Stimulated activated naive CD8-positive, alpha-beta T cell treated with anti-CD3 and anti-CD28 coated beads, Interleukin-15, Interleukin-2, amounts not matched to agents 100 ng/mL and 50 ng/mL, for 24 hours (primary cell): ENCODE measurements around the gene PDE6D.
A peak's percentile ranks its signal among the peaks of the same experiment; 100 is the strongest.

Experiments used
- H3K27ac Mint-ChIP-seq: one replicate; pipeline ENCODE4 v1.8.0; 2021; ENCODE audit warnings: mild to moderate bottlenecking, mixed read lengths
- H3K27me3 Mint-ChIP-seq: one replicate; pipeline ENCODE4 v1.8.0; 2021; ENCODE audit warnings: mixed read lengths
- H3K36me3 Mint-ChIP-seq: one replicate; pipeline ENCODE4 v1.8.0; 2021; ENCODE audit warnings: low read depth, mixed read lengths
- H3K4me1 Mint-ChIP-seq: one replicate; pipeline ENCODE4 v1.8.0; 2021; ENCODE audit warnings: low read depth, mixed read lengths
- H3K4me3 Mint-ChIP-seq: one replicate; pipeline ENCODE4 v1.8.0; 2021; ENCODE audit warnings: mild to moderate bottlenecking, mixed read lengths
- H3K9me3 Mint-ChIP-seq: one replicate; pipeline ENCODE4 v1.8.0; 2021; ENCODE audit warnings: mixed read lengths

PDE6D gene

DNA sequence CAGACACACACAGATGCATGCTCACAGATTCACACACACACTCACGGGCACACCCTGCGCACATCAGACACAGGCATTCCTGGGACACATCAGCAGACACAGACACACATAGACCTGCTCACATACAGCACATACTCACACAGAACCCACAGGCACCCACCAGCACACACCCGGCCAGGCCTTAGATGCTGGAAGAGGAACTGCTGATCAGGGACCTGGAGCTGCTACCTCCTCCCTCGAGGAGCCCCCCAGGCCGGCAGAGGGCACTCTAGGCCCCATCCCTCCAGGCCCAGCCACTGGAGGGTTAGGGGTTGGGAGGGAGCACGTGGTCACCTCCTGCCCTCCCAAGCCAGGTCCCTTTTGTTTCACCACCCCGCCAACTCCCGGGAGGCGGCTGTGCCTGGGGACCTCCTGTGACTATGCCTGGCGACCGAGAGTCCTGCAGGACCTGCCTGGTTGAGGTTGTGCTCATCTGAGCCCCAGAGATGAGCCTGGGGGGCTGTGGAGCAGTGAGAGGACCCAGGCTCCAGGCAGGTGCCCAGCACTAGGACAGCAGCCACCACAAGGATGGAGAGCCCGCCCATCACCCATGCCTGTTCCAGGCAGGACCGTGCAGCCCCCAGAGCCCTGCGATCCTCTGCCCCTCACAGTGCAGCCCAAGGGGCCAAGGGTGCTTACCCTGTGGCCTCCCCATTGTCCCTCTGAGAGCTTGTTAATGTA lies 93.8 kb downstream of the PDE6D start:
- H3K27ac Mint-ChIP-seq: peak overlapping the region; percentile 42
- H3K4me3 Mint-ChIP-seq: no peak overlapping the region
- H3K4me1 Mint-ChIP-seq: peaks cover 14% of the 10 kb centered on the region
- H3K36me3 Mint-ChIP-seq: no peaks in the 10 kb centered on the region
- peaks cover 4% of the 10 kb centered on the region for H3K27me3 Mint-ChIP-seq
- no peaks in the 10 kb centered on the region for H3K9me3 Mint-ChIP-seq

GRCh38 chr2:231686192-231687100 lies 94.6 kb downstream of the PDE6D start:
- Mint-ChIP-seq H3K4me1 (peaks cover 21% of the 10 kb centered on the region), H3K27ac (peak overlapping the region; percentile 42), H3K9me3 (no peaks in the 10 kb centered on the region), H3K27me3 (peaks cover 13% of the 10 kb centered on the region), H3K36me3 (no peaks in the 10 kb centered on the region), H3K4me3 (no peak overlapping the region)

GRCh38 chr2:231685349-231686191 lies 95.5 kb downstream of the PDE6D start:
- Mint-ChIP-seq H3K27ac (no peak overlapping the region), H3K27me3 (peaks cover 14% of the 10 kb centered on the region), H3K36me3 (no peaks in the 10 kb centered on the region), H3K4me3 (no peak overlapping the region), H3K9me3 (no peaks in the 10 kb centered on the region), H3K4me1 (peaks cover 22% of the 10 kb centered on the region)

DNA sequence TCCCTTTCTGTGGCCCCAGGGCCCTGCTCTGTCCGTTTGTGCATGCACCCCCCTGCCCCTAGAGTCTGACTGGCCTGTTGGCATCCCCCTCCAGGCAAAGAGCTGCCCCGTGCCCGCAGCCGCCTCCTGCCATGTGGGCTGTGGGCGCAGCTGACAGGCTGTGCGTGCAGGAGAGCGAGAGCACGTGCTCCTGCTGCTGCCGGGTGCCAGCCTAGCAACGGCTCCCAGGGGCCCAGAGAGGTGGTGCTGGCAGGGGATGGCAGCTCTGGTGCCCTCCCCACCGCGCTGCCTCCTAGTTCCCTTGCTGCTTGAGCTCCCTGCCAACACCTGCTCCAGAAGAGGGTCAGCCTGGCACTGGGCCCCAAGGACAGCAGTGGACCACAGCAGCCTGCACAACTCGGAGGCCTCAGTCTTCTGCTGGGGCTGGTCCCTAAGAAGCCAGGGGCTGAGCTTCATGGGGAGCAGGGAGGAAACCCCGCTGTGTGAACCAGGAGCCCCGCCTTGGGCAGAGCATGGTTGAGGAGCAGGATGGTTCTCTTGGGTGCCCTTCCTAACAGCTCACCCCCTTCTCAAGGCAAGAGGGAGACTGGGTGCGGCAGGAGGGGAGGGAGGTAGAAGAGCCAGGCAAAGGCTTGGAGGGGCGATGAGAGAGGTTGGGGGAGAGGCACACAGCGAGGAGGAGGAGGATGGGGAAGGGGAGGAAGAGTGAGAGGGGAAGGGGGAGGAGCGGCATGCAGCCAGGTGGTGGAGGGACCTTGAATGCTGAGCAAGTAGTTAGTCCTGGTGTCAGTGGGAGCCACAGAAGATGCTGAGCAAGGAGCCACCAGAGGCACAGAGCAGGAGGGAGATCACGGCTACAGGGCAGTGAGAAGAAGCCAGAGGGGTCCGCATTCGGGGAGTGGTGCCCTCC lies 96.5 kb downstream of the PDE6D start:
- Mint-ChIP-seq H3K27me3 (peaks cover 14% of the 10 kb centered on the region), H3K4me3 (no peak overlapping the region), H3K4me1 (peaks cover 22% of the 10 kb centered on the region), H3K36me3 (no peaks in the 10 kb centered on the region), H3K27ac (no peak overlapping the region), H3K9me3 (no peaks in the 10 kb centered on the region)

DNA sequence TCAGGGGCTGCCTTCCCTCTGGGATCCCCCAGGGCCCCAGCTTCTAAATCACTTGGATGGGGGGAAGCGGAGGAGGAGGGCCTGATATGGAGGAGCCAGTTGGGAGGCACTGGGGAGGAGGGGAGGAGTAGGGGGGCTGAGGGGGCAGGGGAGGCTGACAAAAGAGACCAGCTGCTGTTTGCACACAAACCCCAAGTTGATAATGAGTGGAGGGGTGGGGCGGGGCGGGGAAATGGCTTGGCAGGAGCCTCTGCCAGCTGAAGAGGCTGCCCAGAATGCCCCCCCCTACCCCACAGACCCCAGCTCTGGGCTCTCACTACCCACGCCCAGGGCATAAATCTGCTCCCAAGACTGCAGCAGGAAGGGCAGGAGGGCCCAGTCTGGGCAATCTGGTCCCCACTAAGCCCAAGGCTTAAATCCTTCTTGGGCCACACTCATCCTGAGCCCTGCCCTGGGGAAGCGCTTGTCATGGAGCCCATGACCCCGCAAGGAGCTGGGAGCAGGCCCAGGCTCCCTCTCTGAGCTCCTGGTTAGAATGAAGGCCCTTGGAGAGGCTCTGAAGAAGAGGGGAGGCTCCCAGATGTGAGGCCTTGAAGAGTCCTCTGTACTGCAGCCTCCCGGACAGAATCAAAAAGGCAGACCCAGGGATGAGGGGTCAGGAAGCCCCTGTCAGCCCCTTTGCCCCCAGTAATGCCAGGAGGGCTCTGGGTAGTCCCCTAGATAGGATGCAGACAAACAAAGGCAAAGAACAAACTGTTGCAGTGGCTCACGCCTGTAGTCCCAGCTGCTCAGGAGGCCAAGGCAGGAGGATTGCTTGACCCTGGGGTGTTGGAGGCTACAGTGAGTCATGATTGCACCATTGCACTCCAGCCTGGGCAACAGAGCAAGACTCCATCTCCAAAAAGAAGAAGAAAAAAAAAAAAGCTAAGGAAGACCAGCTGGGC lies 97.5 kb downstream of the PDE6D start:
- Mint-ChIP-seq H3K36me3 (no peaks in the 10 kb centered on the region), H3K27me3 (peaks cover 14% of the 10 kb centered on the region), H3K27ac (no peak overlapping the region), H3K4me1 (peaks cover 22% of the 10 kb centered on the region), H3K4me3 (no peak overlapping the region), H3K9me3 (no peaks in the 10 kb centered on the region)

- Mint-ChIP-seq H3K4me1 (peaks cover 24% of the 10 kb centered on the region), H3K9me3 (no peaks in the 10 kb centered on the region), H3K27ac (peak overlapping the region; percentile 21), H3K27me3 (peaks cover 14% of the 10 kb centered on the region), H3K4me3 (no peak overlapping the region), H3K36me3 (no peaks in the 10 kb centered on the region)
Observed at GRCh38 chr2:231682603-231683291, 98.3 kb downstream of the PDE6D start.
